ENCODE data around the gene MOB2. TPM values are rescaled to one million over a fixed set of nuclear protein-coding genes. Genes with fewer than 3 reads are reported as not detected.
A peak's percentile ranks its signal among the peaks of the same experiment; 100 is the strongest.

Gene MOB2
- total RNA-seq, 2 donors from 2014 or later: 11.4 to 31.3 TPM

DNA sequence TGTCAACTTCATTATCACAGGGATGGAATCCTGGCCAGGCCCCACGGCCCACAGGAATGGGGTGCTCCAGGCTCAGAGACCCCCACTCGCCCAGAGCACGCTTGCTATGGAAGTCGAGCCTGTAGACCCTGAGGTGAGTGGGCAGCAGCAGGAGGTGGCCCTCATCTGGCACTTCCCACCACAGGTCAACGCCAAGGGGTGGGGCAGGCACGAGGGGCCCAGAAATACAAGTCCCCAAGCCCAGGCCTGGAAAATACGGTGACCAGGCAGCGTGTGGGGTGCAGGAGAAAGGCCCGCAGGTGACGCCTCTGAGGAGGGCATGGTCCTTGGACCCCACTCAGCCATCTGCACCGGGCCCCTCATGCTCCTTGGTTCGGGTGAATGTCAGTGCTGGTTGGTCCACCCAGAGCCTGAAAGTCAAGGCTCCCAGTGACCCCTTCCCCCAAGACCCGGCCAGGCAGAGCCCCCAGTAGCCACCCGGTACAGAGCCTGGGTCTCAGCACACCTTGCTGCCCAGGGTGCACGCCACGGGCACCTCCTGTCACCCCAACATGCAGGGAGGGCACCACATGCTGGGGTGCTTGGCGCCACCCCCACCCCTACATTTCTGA is 2.4 kb downstream of the MOB2 start:
- no peaks in the 10 kb centered on the region for H3K9me3 ChIP-seq
- peaks cover 0 to 4% of the 10 kb centered on the region in 2 donors for H3K36me3 ChIP-seq (replicated peaks in 1 of 2; ENCODE audit: insufficient read depth in 1 of 2, low read depth in 2 of 2)
- H3K4me3 ChIP-seq: no peak overlapping the region
- H3K4me1 ChIP-seq: peaks cover 39% of the 10 kb centered on the region
- no peak overlapping the region for H3K27ac ChIP-seq
- WGBS, 2 donors: 87 to 92% methylated on average over 11 to 16 of the region's 17 CpGs
- intact Hi-C loops (cut with DNase I): no loop called here
- ATAC-seq (no peak), DNase-seq (peak in 2 of 4 donors; percentile 4 to 7)
- no peak for TF ChIP-seq POLR2A (IDR thresholded peaks at IDR 0.05)
- TF ChIP-seq, protein P1, sequence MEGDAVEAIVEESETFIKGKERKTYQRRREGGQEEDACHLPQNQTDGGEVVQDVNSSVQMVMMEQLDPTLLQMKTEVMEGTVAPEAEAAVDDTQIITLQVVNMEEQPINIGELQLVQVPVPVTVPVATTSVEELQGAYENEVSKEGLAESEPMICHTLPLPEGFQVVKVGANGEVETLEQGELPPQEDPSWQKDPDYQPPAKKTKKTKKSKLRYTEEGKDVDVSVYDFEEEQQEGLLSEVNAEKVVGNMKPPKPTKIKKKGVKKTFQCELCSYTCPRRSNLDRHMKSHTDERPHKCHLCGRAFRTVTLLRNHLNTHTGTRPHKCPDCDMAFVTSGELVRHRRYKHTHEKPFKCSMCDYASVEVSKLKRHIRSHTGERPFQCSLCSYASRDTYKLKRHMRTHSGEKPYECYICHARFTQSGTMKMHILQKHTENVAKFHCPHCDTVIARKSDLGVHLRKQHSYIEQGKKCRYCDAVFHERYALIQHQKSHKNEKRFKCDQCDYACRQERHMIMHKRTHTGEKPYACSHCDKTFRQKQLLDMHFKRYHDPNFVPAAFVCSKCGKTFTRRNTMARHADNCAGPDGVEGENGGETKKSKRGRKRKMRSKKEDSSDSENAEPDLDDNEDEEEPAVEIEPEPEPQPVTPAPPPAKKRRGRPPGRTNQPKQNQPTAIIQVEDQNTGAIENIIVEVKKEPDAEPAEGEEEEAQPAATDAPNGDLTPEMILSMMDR (IDR thresholded peaks at IDR 0.05): no peak
- H3K27me3 ChIP-seq: no peaks in the 10 kb centered on the region

DNA sequence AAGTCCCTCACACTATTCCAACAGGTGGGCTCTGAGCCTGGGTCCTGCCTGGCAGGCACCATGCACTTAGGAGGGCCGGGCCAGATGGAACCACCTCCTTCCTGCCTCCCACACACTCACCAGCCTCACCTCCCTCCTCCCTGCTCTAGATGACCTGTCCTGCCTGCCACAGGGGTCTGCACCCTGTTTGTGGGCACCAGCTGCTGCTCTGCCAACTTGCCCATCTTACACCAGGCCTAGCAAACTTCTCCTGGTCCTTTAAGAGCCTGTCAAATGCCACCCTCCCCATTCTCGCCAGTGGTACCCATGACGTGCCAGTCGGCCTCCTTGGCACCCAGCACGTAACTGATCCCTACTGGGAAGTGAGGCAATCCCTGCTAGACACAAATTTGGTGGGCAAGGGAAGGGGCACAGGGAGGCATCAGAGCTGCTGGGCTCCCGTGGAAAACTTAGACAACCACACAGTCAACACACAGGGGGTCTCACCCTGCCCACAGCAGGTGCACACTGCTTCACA is 3.1 kb downstream of the MOB2 start:
- Histone ChIP-seq H3K4me1 (peaks cover 34% of the 10 kb centered on the region), H3K27ac (no peak overlapping the region), H3K4me3 (no peak overlapping the region), H3K36me3 (replicated peaks in 1 of 2; ENCODE audit: insufficient read depth in 1 of 2, low read depth in 2 of 2) (peaks cover 0 to 4% of the 10 kb centered on the region in 2 donors), H3K9me3 (no peaks in the 10 kb centered on the region), H3K27me3 (no peaks in the 10 kb centered on the region)
- intact Hi-C loops (cut with DNase I): no loop called here
- peak in 2 of 4 donors; percentile 3 to 6 for DNase-seq
- no peak for ATAC-seq
- no peak for TF ChIP-seq POLR2A (IDR thresholded peaks at IDR 0.05)
- TF ChIP-seq, protein P1 (IDR thresholded peaks at IDR 0.05): no peak
- 47 to 54% methylated on average over 5 to 6 of the region's 6 CpGs for WGBS, 2 donors

DNA sequence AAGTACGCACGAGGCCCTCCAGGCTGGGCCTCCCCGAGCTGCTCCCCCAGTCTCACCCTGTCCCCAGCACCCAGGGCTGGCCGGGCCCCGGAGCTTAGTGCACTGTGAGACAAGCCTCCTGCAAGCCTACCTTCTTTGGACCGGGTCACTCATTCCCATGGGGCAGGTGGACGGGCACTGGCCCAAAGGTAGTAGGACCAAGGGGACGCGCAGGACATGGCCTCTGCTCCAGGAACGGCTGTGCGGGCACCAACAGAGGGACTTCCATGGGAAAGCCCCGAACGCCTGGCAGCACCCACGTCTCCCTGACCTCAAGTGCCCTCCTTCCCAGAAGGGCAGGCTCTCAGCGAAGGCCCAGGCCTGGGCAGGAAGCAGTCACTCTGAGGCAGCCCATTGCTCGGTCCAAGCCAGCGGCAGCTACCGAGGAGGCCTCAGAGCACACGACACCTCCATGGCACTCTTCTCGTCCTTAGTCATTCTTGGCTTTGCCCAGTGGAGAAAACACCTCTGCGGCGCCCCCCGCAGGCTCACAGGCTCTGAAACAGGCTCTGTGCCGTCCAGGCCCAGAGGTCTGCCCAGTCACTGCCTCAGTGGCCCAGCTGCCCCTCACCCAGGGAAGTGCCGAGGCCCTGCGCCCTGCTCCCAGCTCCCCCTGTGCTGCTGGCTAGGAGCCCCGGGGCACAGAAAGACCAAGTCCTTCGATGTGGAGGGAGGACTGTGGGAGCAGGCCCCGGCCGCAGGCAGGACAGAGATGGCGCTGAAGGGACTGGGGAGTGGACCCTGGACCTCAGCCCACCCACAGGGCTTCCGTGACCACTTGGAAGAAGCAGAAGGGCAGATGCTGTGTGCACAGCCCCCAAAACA is 3.8 kb downstream of the MOB2 start:
- Histone ChIP-seq H3K9me3 (no peaks in the 10 kb centered on the region), H3K27me3 (no peaks in the 10 kb centered on the region), H3K27ac (no peak overlapping the region), H3K4me3 (no peak overlapping the region), H3K36me3 (replicated peaks in 1 of 2; ENCODE audit: insufficient read depth in 1 of 2, low read depth in 2 of 2) (peaks cover 0 to 4% of the 10 kb centered on the region in 2 donors), H3K4me1 (peaks cover 29% of the 10 kb centered on the region)
- TF ChIP-seq POLR2A (IDR thresholded peaks at IDR 0.05): no peak
- TF ChIP-seq, protein P1 (IDR thresholded peaks at IDR 0.05): no peak
- ATAC-seq: no peak
- DNase-seq: peak in 2 of 4 donors; percentile 4 to 11
- intact Hi-C loops (cut with DNase I): no loop called here
- 79 to 91% methylated on average over 12 to 32 of the region's 32 CpGs for WGBS, 2 donors

DNA sequence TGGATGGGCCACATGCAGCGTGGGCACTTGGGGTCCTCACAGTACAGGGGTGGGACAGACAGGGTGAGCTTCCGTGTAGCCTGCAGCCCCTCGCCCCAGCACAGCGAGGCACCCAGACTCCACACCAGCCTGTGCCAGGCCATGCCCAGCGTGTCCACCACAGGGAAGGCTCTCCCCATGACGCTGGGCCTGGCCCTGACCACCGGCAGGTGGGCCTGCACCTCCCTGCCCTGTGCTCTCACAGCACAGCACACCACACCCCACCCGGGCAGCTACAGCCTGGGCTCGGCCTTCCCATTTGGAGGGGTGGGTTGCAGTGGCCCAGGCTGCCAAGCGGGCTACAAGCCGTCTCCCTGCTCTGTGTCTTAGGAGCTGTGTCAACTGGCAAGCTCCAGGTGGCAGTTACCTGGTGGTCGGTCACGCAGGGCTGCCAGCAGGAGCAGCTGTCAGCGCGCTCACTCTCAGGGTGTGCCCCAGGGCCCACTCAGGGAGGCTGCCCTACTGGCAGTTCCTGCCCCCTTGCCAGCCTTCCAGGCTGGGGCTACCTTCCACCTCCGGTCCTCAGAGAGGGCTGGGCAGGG is 4.6 kb downstream of the MOB2 start:
- DNase-seq (peak in 2 of 4 donors; percentile 3 to 12), ATAC-seq (no peak)
- intact Hi-C loops (cut with DNase I): no loop called here
- 97 to 100% methylated on average over 3 to 12 of the region's 16 CpGs for WGBS, 2 donors
- no peaks in the 10 kb centered on the region for H3K27me3 ChIP-seq
- peaks cover 0 to 4% of the 10 kb centered on the region in 2 donors for H3K36me3 ChIP-seq (replicated peaks in 1 of 2; ENCODE audit: insufficient read depth in 1 of 2, low read depth in 2 of 2)
- no peaks in the 10 kb centered on the region for H3K9me3 ChIP-seq
- H3K27ac ChIP-seq: no peak overlapping the region
- H3K4me3 ChIP-seq: no peak overlapping the region
- peaks cover 21% of the 10 kb centered on the region for H3K4me1 ChIP-seq
- no peak for TF ChIP-seq POLR2A (IDR thresholded peaks at IDR 0.05)
- TF ChIP-seq, protein P1 (IDR thresholded peaks at IDR 0.05): no peak

All from body of pancreas (tissue), 4 donors.